ENCODE measurements around the gene DOK7.

- no peak for TF ChIP-seq FOS (IDR thresholded peaks at IDR 0.05; ENCODE audit: borderline replicate concordance, insufficient read depth, low read length)
- TF ChIP-seq JUN (IDR thresholded peaks at IDR 0.05; ENCODE audit: borderline replicate concordance, insufficient read depth, insufficient read length, low read depth) = no peak
- TF ChIP-seq MAX (IDR thresholded peaks at IDR 0.05; ENCODE audit: insufficient read depth, insufficient read length) = no peak
- no peak for TF ChIP-seq POLR2AphosphoS5 (IDR thresholded peaks at IDR 0.05; ENCODE audit: insufficient read depth, low read depth, low read length)
Measured at GRCh38 chr4:3462790-3463415, at the start of gene DOK7.

All from endothelial cell of umbilical vein (primary cell).